ENCODE results near the gene FAM83C.

FAM83C gene

DNA sequence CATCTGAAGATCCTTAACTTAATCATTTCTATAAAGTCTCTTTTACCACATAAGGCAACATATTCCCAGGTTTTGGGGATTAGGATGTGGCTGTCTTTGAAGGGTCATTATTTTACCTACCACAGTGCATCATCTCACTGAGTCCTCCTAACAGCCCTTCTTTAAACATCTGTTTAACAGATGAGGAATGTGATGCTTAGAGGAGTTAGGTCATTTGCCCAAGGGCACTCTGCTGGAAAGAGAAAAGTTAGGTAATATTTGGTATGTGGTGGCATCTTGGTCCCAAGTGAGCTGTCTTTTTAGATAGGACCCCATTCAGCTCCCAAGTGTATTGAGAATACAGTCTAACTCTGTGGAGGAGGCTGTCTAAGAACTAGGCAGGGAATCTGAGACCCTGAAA, 54.7 kb downstream of the FAM83C start:
- no peak for DNase-seq (ENCODE audit: low read depth, low spot score)

- DNase-seq (ENCODE audit: low read depth, low spot score) = no peak
Observed at GRCh38 chr20:35235881-35236280, 56.3 kb downstream of the FAM83C start.
